Measurements from ENCODE around the gene CRIP1. TPM values are rescaled to one million over a fixed set of nuclear protein-coding genes. Genes with fewer than 3 reads are reported as not detected.
A peak's percentile ranks its signal among the peaks of the same experiment; 100 is the strongest.

The CRIP1 gene
- total RNA-seq, 1 experiment from 2014 or later, result 6.9 TPM

- H3K4me1 ChIP-seq (ENCODE audit: insufficient read depth, low read length), result no peaks in the 10 kb centered on the region; the same call in 1 of the 2 replicates
- no peak overlapping the region for H3K4me2 ChIP-seq (ENCODE audit: insufficient read depth, insufficient read length, low read length)
Measured at GRCh38 chr14:105471823-105472485, 14.7 kb upstream of the CRIP1 start.

More at GRCh38 chr14:105471823-105472485, 14.7 kb upstream of the CRIP1 start:
- Histone ChIP-seq H3K27me3 (ENCODE audit: insufficient read depth, low read length) (peaks cover 11% of the 10 kb centered on the region; the same call in 1 of the 2 replicates), H4K5ac (ENCODE audit: insufficient read length, low read depth, low read length) (no peak overlapping the region), H3K4ac (ENCODE audit: low read depth, low read length) (no peak overlapping the region), H2BK5ac (ENCODE audit: insufficient read length, low read length) (no peak overlapping the region), H2AFZ (ENCODE audit: low read length) (no peak overlapping the region), H3K14ac (ENCODE audit: insufficient read depth, low read length) (no peak overlapping the region; the same call in 1 of the 2 replicates), H3K9me3 (ENCODE audit: control insufficient read depth, low read depth, low read length) (no peaks in the 10 kb centered on the region), H3T11ph (ENCODE audit: low read length) (no peak overlapping the region), H2AK5ac (ENCODE audit: insufficient read length, low read length) (no peak overlapping the region), H3K56ac (ENCODE audit: insufficient read length, low read depth, low read length) (no peak overlapping the region), H3K18ac (ENCODE audit: insufficient read length, low read depth, low read length) (peak overlapping the region; percentile 7), H3K27ac (ENCODE audit: insufficient read length, low read depth, low read length) (no peak overlapping the region), H3K23me2 (ENCODE audit: insufficient read length, low read depth, low read length, poor library complexity, severe bottlenecking) (peaks cover 8% of the 10 kb centered on the region), H3K79me1 (ENCODE audit: insufficient read depth, low read depth, low read length, poor library complexity, severe bottlenecking) (no peaks in the 10 kb centered on the region), H2BK20ac (ENCODE audit: low read depth, low read length, poor library complexity, severe bottlenecking) (no peak overlapping the region), H2BK15ac (ENCODE audit: low read depth, low read length) (no peak overlapping the region), H3K23ac (ENCODE audit: insufficient read length, low read depth, low read length) (no peak overlapping the region), H3K9ac (ENCODE audit: extremely low read depth, insufficient read length, low read length) (no peak overlapping the region), H2BK120ac (ENCODE audit: low read depth, low read length, poor library complexity, severe bottlenecking) (no peak overlapping the region), H2BK12ac (ENCODE audit: insufficient read length, low read depth, low read length) (no peak overlapping the region), H3K79me2 (ENCODE audit: insufficient read depth, low read length) (no peaks in the 10 kb centered on the region), H4K20me1 (ENCODE audit: control insufficient read depth, insufficient read depth, insufficient read length) (no peaks in the 10 kb centered on the region), H4K91ac (ENCODE audit: insufficient read length, low read depth, low read length) (no peak overlapping the region), H4K8ac (replicated peaks; ENCODE audit: insufficient read length, low read depth, low read length) (no peak overlapping the region)
- H3K27me3 Mint-ChIP-seq (ENCODE audit: low read depth), result peaks cover 17% of the 10 kb centered on the region
- H3K36me3 Mint-ChIP-seq (ENCODE audit: insufficient read depth in 1 of 3, low read depth in 3 of 3), result peaks cover 0 to 4% (median 0%) of the 10 kb centered on the region in 3 experiments; a peak in 2 of 7 replicates
- TF ChIP-seq CTCF (conservative IDR thresholded peaks at IDR 0.05), result no peak
- peak overlapping the region in 1 of 2 experiments; percentile 17; a peak in 1 of 5 replicates for H3K4me3 Mint-ChIP-seq
- no peak for DNase-seq
- no peaks in the 10 kb centered on the region for H3K9me3 Mint-ChIP-seq
- H3K4me1 Mint-ChIP-seq, result peaks cover 0 to 9% of the 10 kb centered on the region in 2 experiments; a peak in 1 of 4 replicates
- H3K27ac Mint-ChIP-seq, result no peak overlapping the region; a peak in 1 of 7 replicates
- no CpG with 5 or more reads among the region's 8 CpGs for WGBS (ENCODE audit: extremely low coverage, insufficient read length, low lambda C conversion rate)
